SK-N-SH (cell line): ENCODE measurements around the gene SPRED3. TPM values are rescaled to one million over a fixed set of nuclear protein-coding genes. Genes with fewer than 3 reads are reported as not detected.

Source experiments
- CTCF ChIA-PET: fragments of 300-600, 350-600 bp; formaldehyde crosslinking; extraction: SDS; loops from one replicate; lab custom pipeline; 2021; lab: Yijun Ruan, JAX
- POLR2A ChIA-PET: fragments of 350-600 bp; sonication (Branson Sonifier 250); formaldehyde crosslinking; extraction: SDS; loops from one replicate; lab custom pipeline; 2020; ENCODE audit warnings: antibody characterized with exemption, inconsistent platforms; lab: Yijun Ruan, JAX
- DNase-seq: peaks from one replicate; pipeline ENCODE4 v3.0.0; 2012
- H2AFZ ChIP-seq: fragments of 200-600 bp; sonication (generic); 2 replicates; pipeline ENCODE4 v1.8.1; 2016; ENCODE audit warnings: antibody characterized with exemption, mild to moderate bottlenecking, low read depth
- H3F3A ChIP-seq: fragments of 200-600 bp; sonication (generic); replicated peaks from 2 replicates; pipeline ENCODE3; 2016; ENCODE audit warnings: antibody characterized with exemption, mild to moderate bottlenecking; ENCODE audit not compliant: insufficient read depth
- H3K27ac ChIP-seq, 2 experiments: fragments of 200-500 bp in 1 of 2; fragments of 200-600 bp in 1 of 2; sonication (Bioruptor generic) in 1 of 2; sonication (generic), shearing (Covaris generic) in 1 of 2; 2 replicates each; pipeline versions ENCODE4 v1.5.1 to v1.6.1; 2014 to 2016; ENCODE audit warnings: low read depth in 2 of 2, inconsistent platforms in 1 of 2, low read length in 1 of 2, mild to moderate bottlenecking in 1 of 2, mixed read lengths in 1 of 2
- H3K27me3 ChIP-seq: fragments of 200-600 bp; sonication (generic), shearing (Covaris generic); 2 replicates; pipeline ENCODE4 v1.6.1; 2016; ENCODE audit warnings: mixed run types; ENCODE audit not compliant: insufficient read depth
- H3K36me3 ChIP-seq, 2 experiments: fragments of 200-500 bp in 1 of 2; fragments of 200-600 bp in 1 of 2; sonication (Bioruptor generic) in 1 of 2; sonication (generic) in 1 of 2; replicated peaks in 1 of 2; 2 replicates each; pipeline versions ENCODE3 to v1.5.1; 2014 to 2016; ENCODE audit warnings: low read length in 1 of 2, mild to moderate bottlenecking in 1 of 2; ENCODE audit not compliant: insufficient read depth in 2 of 2, control insufficient read depth in 1 of 2
- H3K4me1 ChIP-seq, 2 experiments: fragments of 200-500 bp in 1 of 2; fragments of 200-600 bp in 1 of 2; sonication (Bioruptor generic) in 1 of 2; sonication (generic), shearing (Covaris generic) in 1 of 2; 2 replicates each; pipeline versions ENCODE4 v1.5.1 to v1.6.1; 2014 to 2016; ENCODE audit warnings: low read depth in 1 of 2, low read length in 1 of 2, mixed run types in 1 of 2; ENCODE audit not compliant: insufficient read depth in 2 of 2, control insufficient read depth in 1 of 2
- H3K4me2 ChIP-seq: fragments of 200-600 bp; sonication (generic), shearing (Covaris generic); 2 replicates; pipeline ENCODE4 v1.6.1; 2017; ENCODE audit warnings: mixed run types
- H3K4me3 ChIP-seq, 2 experiments: fragments of 200-500 bp in 1 of 2; fragments of 200-600 bp in 1 of 2; sonication (Bioruptor generic) in 1 of 2; sonication (generic), shearing (Covaris generic) in 1 of 2; 2 replicates each; pipeline versions ENCODE4 v1.5.1 to v1.8.1; 2014 to 2016; ENCODE audit warnings: low read depth in 2 of 2, inconsistent platforms in 1 of 2, low read length in 1 of 2, mild to moderate bottlenecking in 1 of 2, mixed read lengths in 1 of 2, moderate library complexity in 1 of 2
- H3K79me2 ChIP-seq: fragments of 200-600 bp; sonication (generic); 2 replicates; pipeline ENCODE4 v1.8.1; 2017; ENCODE audit warnings: mild to moderate bottlenecking; ENCODE audit not compliant: insufficient read depth
- H3K9ac ChIP-seq: fragments of 200-600 bp; sonication (generic); 2 replicates; pipeline ENCODE4 v1.6.1; 2017; ENCODE audit warnings: mixed run types
- H3K9me2 ChIP-seq: fragments of 200-600 bp; sonication (generic); 2 replicates; pipeline ENCODE4 v1.6.1; 2017; ENCODE audit warnings: mixed run types
- H3K9me3 ChIP-seq: fragments of 200-600 bp; sonication (generic); 2 replicates; pipeline ENCODE4 v1.6.1; 2017; ENCODE audit warnings: mixed run types, mild to moderate bottlenecking, moderate library complexity
- H4K20me1 ChIP-seq: fragments of 200-600 bp; sonication (generic); 2 replicates; pipeline ENCODE4 v1.6.1; 2017; ENCODE audit warnings: mild to moderate bottlenecking, mixed run types; ENCODE audit not compliant: insufficient read depth
- CHD2 ChIP-seq: fragments of 150-350 bp; IDR thresholded peaks from 2 replicates; pipeline ENCODE4 v1.6.1; 2018; ENCODE audit warnings: low read length; ENCODE audit not compliant: partially characterized antibody
- ELF1 ChIP-seq: IDR thresholded peaks from 2 replicates; pipeline ENCODE4 v1.4.0; 2012
- FOXJ3 ChIP-seq: sonication (generic); formaldehyde crosslinking; IDR thresholded peaks from 2 replicates; pipeline ENCODE4 v1.5.1; 2020; ENCODE audit warnings: mild to moderate bottlenecking, missing genetic modification reagents
- GATA2 ChIP-seq: sonication (generic); formaldehyde crosslinking; IDR thresholded peaks from 2 replicates; pipeline ENCODE4 v1.5.0; 2020; ENCODE audit warnings: mild to moderate bottlenecking, missing genetic modification reagents
- IRF3 ChIP-seq: fragments of 150-350 bp; IDR thresholded peaks from 2 replicates; pipeline ENCODE4 v1.6.1; 2016; ENCODE audit warnings: mild to moderate bottlenecking, low read depth, low read length
- JUND ChIP-seq: IDR thresholded peaks from 2 replicates; pipeline ENCODE4 v1.4.0; 2012
- MAX ChIP-seq: IDR thresholded peaks from 2 replicates; pipeline ENCODE4 v1.4.0; 2012; ENCODE audit warnings: low read depth
- MXI1 ChIP-seq: IDR thresholded peaks from 2 replicates; pipeline ENCODE4 v1.6.1; 2012; ENCODE audit warnings: mild to moderate bottlenecking, low read depth, low read length, improper control_type of control experiment
- NFIC ChIP-seq: IDR thresholded peaks from 2 replicates; pipeline ENCODE4 v1.4.0; 2012; ENCODE audit warnings: borderline replicate concordance
- RAD21 ChIP-seq: IDR thresholded peaks from 2 replicates; pipeline ENCODE4 v1.6.1; 2012; ENCODE audit warnings: mild to moderate bottlenecking, low read length
- REST ChIP-seq: IDR thresholded peaks from 2 replicates; pipeline ENCODE4 v1.6.1; 2012; ENCODE audit warnings: mild to moderate bottlenecking, low read depth, low read length, moderate library complexity
- SIN3A ChIP-seq: IDR thresholded peaks from 2 replicates; pipeline ENCODE4 v1.6.1; 2012; ENCODE audit warnings: low read depth, mild to moderate bottlenecking, low read length, moderate library complexity, borderline replicate concordance
- SMC3 ChIP-seq: IDR thresholded peaks from 2 replicates; pipeline ENCODE4 v1.6.1; 2012; ENCODE audit warnings: low read depth, low read length, improper control_type of control experiment
- TAF1 ChIP-seq: IDR thresholded peaks from 2 replicates; pipeline ENCODE4 v1.6.1; 2012; ENCODE audit warnings: low read depth, mild to moderate bottlenecking, low read length, moderate library complexity, borderline replicate concordance
- TCF12 ChIP-seq: IDR thresholded peaks from 2 replicates; pipeline ENCODE4 v1.4.0; 2012
- WGBS: methylation state at CpG from one replicate; pipeline ENCODE4 v1.1.6; 2017; ENCODE audit warnings: low lambda C conversion rate; 5-methylcytosine and 5-hydroxymethylcytosine counted together
- polyA plus RNA-seq, 3 experiments: library from polyadenylated mRNA; depleted of rRNA; stranded (reverse); fragments of >200 nt; gene quantifications; 2 replicates each; pipeline ENCODE4 v1.2.3, GENCODE V29; 2012

Gene SPRED3
- polyA plus RNA-seq, 1 of the 3 experiments (the other 2 are of a cell fraction), result 11.1 TPM

GRCh38 chr19:38377052-38377451 is 11.4 kb upstream of the SPRED3 start:
- CTCF ChIA-PET, result interaction anchor here (2.3 to 2.8 kb wide), 3 partner anchors 8 to 41 kb away, joined by 8 to 11 read pairs (median 8); partner anchors contain the start of genes CATSPERG and FAM98C
- Histone ChIP-seq H3K27ac (no peak overlapping the region), H3K9ac (no peak overlapping the region), H3K9me3 (no peaks in the 10 kb centered on the region), H3K4me3 (0 out of 4 replicates have a peak overlapping the region, but pooled peaks of 1 of the 2 experiments have one; percentile 91), H3K27me3 (no peaks in the 10 kb centered on the region), H4K20me1 (peaks cover 26% of the 10 kb centered on the region), H3K79me2 (peaks cover 56% of the 10 kb centered on the region), H3K4me2 (peak overlapping the region; percentile 78; the same call in 1 of the 2 replicates), H2AFZ (no peak overlapping the region), H3F3A (no peaks in the 10 kb centered on the region), H3K4me1 (peaks cover 6 to 14% of the 10 kb centered on the region in 2 experiments; a peak in 3 of 4 replicates), H3K9me2 (no peaks in the 10 kb centered on the region), H3K36me3 (peaks cover 21 to 22% of the 10 kb centered on the region in 2 experiments)
- TF ChIP-seq MAX (no peak), JUND (no peak)
- no peak for DNase-seq
- WGBS, result 94% methylated on average over 4 of the region's 4 CpGs
- POLR2A ChIA-PET, result interaction anchor here (2.2 to 3.6 kb wide), 2 partner anchors 8 to 11 kb away, joined by 6 to 29 read pairs; partner anchors contain the start of genes GGN and SPRED3

GRCh38 chr19:38378866-38379265 is 9.6 kb upstream of the SPRED3 start:
- no peak overlapping the region for H3K4me3 ChIP-seq
- no peak overlapping the region for H3K27ac ChIP-seq
- WGBS, result 97% methylated on average over 10 of the region's 10 CpGs
- H3K9ac ChIP-seq, result no peak overlapping the region
- no peak overlapping the region for H2AFZ ChIP-seq
- H3F3A ChIP-seq, result peaks cover 3% of the 10 kb centered on the region
- H3K36me3 ChIP-seq, result peaks cover 25 to 38% of the 10 kb centered on the region in 2 experiments
- POLR2A ChIA-PET, result no interaction called here
- CTCF ChIA-PET, result interaction anchor here (1.4 kb wide), 1 partner anchor 24 kb away, joined by 7 read pairs; the partner anchor contains the start of gene FAM98C
- no peaks in the 10 kb centered on the region for H3K27me3 ChIP-seq
- H3K9me2 ChIP-seq, result no peaks in the 10 kb centered on the region
- H3K4me2 ChIP-seq, result no peak overlapping the region
- no peaks in the 10 kb centered on the region for H3K9me3 ChIP-seq
- peaks cover 26% of the 10 kb centered on the region for H4K20me1 ChIP-seq
- DNase-seq, result no peak
- H3K4me1 ChIP-seq, result peaks cover 6 to 14% of the 10 kb centered on the region in 2 experiments; a peak in 3 of 4 replicates
- H3K79me2 ChIP-seq, result peaks cover 56% of the 10 kb centered on the region
- no peak for TF ChIP-seq TAF1
- TF ChIP-seq RAD21, result no peak
- TF ChIP-seq CHD2, result no peak
- TF ChIP-seq FOXJ3 (CRISPR knock-in tag), result no peak
- no peak for TF ChIP-seq ELF1
- TF ChIP-seq SMC3, result no peak
- no peak for TF ChIP-seq TCF12
- no peak for TF ChIP-seq SIN3A
- no peak for TF ChIP-seq JUND
- no peak for TF ChIP-seq MXI1
- no peak for TF ChIP-seq NFIC
- no peak for TF ChIP-seq IRF3
- TF ChIP-seq REST, result no peak
- no peak for TF ChIP-seq GATA2 (CRISPR knock-in tag)
